GM18951 (cell line): ENCODE results near the gene ERRFI1.
"Not testable (repeated sequence)": the region's sequence is repeated elsewhere in the genome, so short reads cannot be mapped to it uniquely, and the experiment has no call there.

Source experiments
- POLR2A ChIP-seq: IDR thresholded peaks from 4 replicates; pipeline ENCODE4 v1.6.1; 2011; ENCODE audit warnings: mild to moderate bottlenecking; ENCODE audit not compliant: insufficient read length, insufficient read depth; ENCODE audit errors: extremely low read depth
- in situ Hi-C: fragments of 300-500 bp; cut with MboI; formaldehyde crosslinking; loops from one replicate; pipeline ENCODE4 v1.12.0; 2022; ENCODE audit warnings: low sequenced_read_pairs, mixed read lengths, inconsistent platforms; ENCODE audit not compliant: unreplicated experiment

The ERRFI1 gene

GRCh38 chr1:7983086-7983778, 42.9 kb downstream of the ERRFI1 start:
- in situ Hi-C loops: no loop called here
- TF ChIP-seq POLR2A: no peak

- TF ChIP-seq POLR2A: no peak
- in situ Hi-C loops: no loop called here
Measured at GRCh38 chr1:7980984-7981383, 45.1 kb downstream of the ERRFI1 start.

- TF ChIP-seq POLR2A: no peak
- in situ Hi-C loops: no loop called here
Measured at GRCh38 chr1:7975212-7975865, 50.8 kb downstream of the ERRFI1 start.

GRCh38 chr1:7973086-7973485, 53.0 kb downstream of the ERRFI1 start:
- TF ChIP-seq POLR2A: no peak
- in situ Hi-C loops: no loop called here

- TF ChIP-seq POLR2A: no peak
- in situ Hi-C loops: no loop called here
Measured at GRCh38 chr1:7972285-7972684, 53.8 kb downstream of the ERRFI1 start.

- no peak for TF ChIP-seq POLR2A
- in situ Hi-C loops: no loop called here
Measured at GRCh38 chr1:7971024-7971423, 55.1 kb downstream of the ERRFI1 start.

GRCh38 chr1:7970246-7970645, 55.9 kb downstream of the ERRFI1 start:
- in situ Hi-C loops: no loop called here
- no peak for TF ChIP-seq POLR2A

- in situ Hi-C loops: no loop called here
- no peak for TF ChIP-seq POLR2A
Measured at GRCh38 chr1:7967651-7968050, 58.5 kb downstream of the ERRFI1 start.

GRCh38 chr1:7967196-7967595, 58.9 kb downstream of the ERRFI1 start:
- in situ Hi-C loops: no loop called here
- no peak for TF ChIP-seq POLR2A

- TF ChIP-seq POLR2A: no peak
- in situ Hi-C loops: no loop called here
Measured at GRCh38 chr1:7964476-7964875, 61.6 kb downstream of the ERRFI1 start.

GRCh38 chr1:7963841-7964240, 62.3 kb downstream of the ERRFI1 start:
- in situ Hi-C loops: not testable (repeated sequence)

GRCh38 chr1:7963378-7963730, 62.8 kb downstream of the ERRFI1 start:
- in situ Hi-C loops: not testable (repeated sequence)

GRCh38 chr1:7962636-7963377, 63.3 kb downstream of the ERRFI1 start:
- TF ChIP-seq POLR2A: no peak
- in situ Hi-C loops: no loop called here

GRCh38 chr1:7962014-7962335, 64.1 kb downstream of the ERRFI1 start:
- in situ Hi-C loops: no loop called here
- TF ChIP-seq POLR2A: no peak
